Caco-2 (cell line): Measurements from ENCODE around the gene PDE7B. TPM values are rescaled to one million over a fixed set of nuclear protein-coding genes. Genes with fewer than 3 reads are reported as not detected.

Experiments
- BruUV-seq: library from RNA; stranded (reverse); fragments of 400-500 nt; replicated peaks from 2 replicates; lab custom pipeline; 2021; lab: Mats Ljungman, UMichigan
- CTCF ChIA-PET: fragments of 300-600 bp; sonication (Branson Sonifier 250); formaldehyde crosslinking; loops from one replicate; lab custom pipeline; 2022; ENCODE audit warnings: antibody characterized with exemption; lab: Charles Lee
- POLR2A ChIA-PET: fragments of 300-600 bp; sonication (Branson Sonifier 250); formaldehyde crosslinking; loops from one replicate; lab custom pipeline; 2022; ENCODE audit warnings: antibody characterized with exemption; lab: Charles Lee
- DNase-seq, 2 experiments: peaks; one replicate each; pipeline versions ENCODE4 v3.0.0 to v3.0.0-alpha.2; 2020 to 2022
- H3K27me3 ChIP-seq: replicated peaks from 2 replicates; pipeline ENCODE4 v1.6.0; 2011; ENCODE audit warnings: low read length; ENCODE audit not compliant: control insufficient read depth, insufficient read depth
- H3K36me3 ChIP-seq: 2 replicates; pipeline ENCODE4 v1.5.1; 2011; ENCODE audit warnings: low read length; ENCODE audit not compliant: control insufficient read depth, insufficient read depth
- H3K4me1 ChIP-seq: fragments of 250-450 bp; sonication (Bioruptor Pico); 2 replicates; pipeline ENCODE4 v1.5.1; 2020; ENCODE audit warnings: mild to moderate bottlenecking
- H3K4me3 ChIP-seq: 2 replicates; pipeline ENCODE4 v1.5.1; 2011; ENCODE audit warnings: low read depth, mild to moderate bottlenecking, control low read depth, low read length
- H3K9me3 ChIP-seq: fragments of 250-450 bp; sonication (Bioruptor Pico); 2 replicates; pipeline ENCODE4 v1.5.1; 2020; ENCODE audit warnings: mild to moderate bottlenecking, moderate library complexity
- H3K27ac Mint-ChIP-seq: one replicate; pipeline ENCODE4 v1.8.0; 2022; ENCODE audit warnings: mixed read lengths; ENCODE audit not compliant: unreplicated experiment
- H3K27me3 Mint-ChIP-seq: one replicate; pipeline ENCODE4 v1.8.0; 2022; ENCODE audit warnings: mixed read lengths; ENCODE audit not compliant: insufficient read depth, unreplicated experiment
- H3K36me3 Mint-ChIP-seq: one replicate; pipeline ENCODE4 v1.8.0; 2022; ENCODE audit warnings: mild to moderate bottlenecking, mixed read lengths; ENCODE audit not compliant: insufficient read depth, unreplicated experiment
- H3K4me1 Mint-ChIP-seq: one replicate; pipeline ENCODE4 v1.8.0; 2022; ENCODE audit warnings: low read depth, mixed read lengths; ENCODE audit not compliant: unreplicated experiment
- H3K4me3 Mint-ChIP-seq: one replicate; pipeline ENCODE4 v1.8.0; 2022; ENCODE audit warnings: mild to moderate bottlenecking, moderate library complexity, mixed read lengths; ENCODE audit not compliant: unreplicated experiment
- H3K9me3 Mint-ChIP-seq: one replicate; pipeline ENCODE4 v1.8.0; 2022; ENCODE audit warnings: mixed read lengths; ENCODE audit not compliant: unreplicated experiment
- intact Hi-C: fragments of 100-400 bp; cut with micrococcal nuclease; formaldehyde crosslinking; loops from one replicate; pipeline ENCODE4 v1.10.0; 2022; ENCODE audit not compliant: unreplicated experiment
- total RNA-seq: library from RNA; stranded (reverse); gene quantifications from 2 replicates; pipeline ENCODE4 v1.2.3, GENCODE V29; 2022
- TF ChIP-seq, protein P1 (sequence below), 2 experiments: fragments of 200-600 bp in 1 of 2; IDR thresholded peaks; 1 replicate in 1 of 2; 2 replicates in 1 of 2; pipeline versions ENCODE4 v1.5.1 to v1.8.0; 2011 to 2022; ENCODE audit warnings: antibody characterized with exemption in 1 of 2, control low read depth in 1 of 2, inconsistent platforms in 1 of 2, low read depth in 1 of 2, low read length in 1 of 2, mild to moderate bottlenecking in 1 of 2, moderate library complexity in 1 of 2; ENCODE audit not compliant: insufficient read depth in 1 of 2, severe bottlenecking in 1 of 2, unreplicated experiment in 1 of 2

The PDE7B gene
- total RNA-seq, 1 experiment from 2014 or later, result not detected

GRCh38 chr6:135932651-135933050 lies 81.2 kb downstream of the PDE7B start:
- Mint-ChIP-seq H3K4me3 (no peak overlapping the region), H3K36me3 (no peaks in the 10 kb centered on the region), H3K4me1 (peaks cover 7% of the 10 kb centered on the region), H3K27me3 (no peaks in the 10 kb centered on the region), H3K27ac (no peak overlapping the region), H3K9me3 (peaks cover 14% of the 10 kb centered on the region)
- Histone ChIP-seq H3K4me3 (no peak overlapping the region), H3K36me3 (no peaks in the 10 kb centered on the region), H3K4me1 (no peaks in the 10 kb centered on the region), H3K9me3 (no peaks in the 10 kb centered on the region), H3K27me3 (no peaks in the 10 kb centered on the region)
- no TSS peak for BruUV-seq
- no peak for DNase-seq
- intact Hi-C loops, result no loop called here
- ChIA-PET POLR2A (no interaction called here), CTCF (no interaction called here)
- TF ChIP-seq, protein P1, sequence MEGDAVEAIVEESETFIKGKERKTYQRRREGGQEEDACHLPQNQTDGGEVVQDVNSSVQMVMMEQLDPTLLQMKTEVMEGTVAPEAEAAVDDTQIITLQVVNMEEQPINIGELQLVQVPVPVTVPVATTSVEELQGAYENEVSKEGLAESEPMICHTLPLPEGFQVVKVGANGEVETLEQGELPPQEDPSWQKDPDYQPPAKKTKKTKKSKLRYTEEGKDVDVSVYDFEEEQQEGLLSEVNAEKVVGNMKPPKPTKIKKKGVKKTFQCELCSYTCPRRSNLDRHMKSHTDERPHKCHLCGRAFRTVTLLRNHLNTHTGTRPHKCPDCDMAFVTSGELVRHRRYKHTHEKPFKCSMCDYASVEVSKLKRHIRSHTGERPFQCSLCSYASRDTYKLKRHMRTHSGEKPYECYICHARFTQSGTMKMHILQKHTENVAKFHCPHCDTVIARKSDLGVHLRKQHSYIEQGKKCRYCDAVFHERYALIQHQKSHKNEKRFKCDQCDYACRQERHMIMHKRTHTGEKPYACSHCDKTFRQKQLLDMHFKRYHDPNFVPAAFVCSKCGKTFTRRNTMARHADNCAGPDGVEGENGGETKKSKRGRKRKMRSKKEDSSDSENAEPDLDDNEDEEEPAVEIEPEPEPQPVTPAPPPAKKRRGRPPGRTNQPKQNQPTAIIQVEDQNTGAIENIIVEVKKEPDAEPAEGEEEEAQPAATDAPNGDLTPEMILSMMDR (IDR thresholded peaks at IDR 0.05; ENCODE audit: insufficient read depth in 1 of 2, low read depth in 1 of 2, low read length in 1 of 2, severe bottlenecking in 1 of 2, unreplicated experiment in 1 of 2), result no peak

- TF ChIP-seq, protein P1 (IDR thresholded peaks at IDR 0.05; ENCODE audit: insufficient read depth in 1 of 2, low read depth in 1 of 2, low read length in 1 of 2, severe bottlenecking in 1 of 2, unreplicated experiment in 1 of 2), result no peak
- intact Hi-C loops, result no loop called here
- Mint-ChIP-seq H3K9me3 (no peaks in the 10 kb centered on the region), H3K27me3 (no peaks in the 10 kb centered on the region), H3K27ac (no peak overlapping the region), H3K4me3 (no peak overlapping the region), H3K4me1 (peaks cover 7% of the 10 kb centered on the region), H3K36me3 (no peaks in the 10 kb centered on the region)
- no TSS peak for BruUV-seq
- no peak overlapping the region for H3K4me3 ChIP-seq
- H3K36me3 ChIP-seq, result no peaks in the 10 kb centered on the region
- CTCF ChIA-PET, result no interaction called here
- H3K9me3 ChIP-seq, result no peaks in the 10 kb centered on the region
- H3K27me3 ChIP-seq, result no peaks in the 10 kb centered on the region
- POLR2A ChIA-PET, result no interaction called here
- no peak for DNase-seq
- H3K4me1 ChIP-seq, result no peaks in the 10 kb centered on the region
Observed at GRCh38 chr6:135935941-135936601, 84.6 kb downstream of the PDE7B start.

GRCh38 chr6:135936606-135937005 lies 85.1 kb downstream of the PDE7B start:
- no peak overlapping the region for H3K4me3 ChIP-seq
- ChIA-PET CTCF (no interaction called here), POLR2A (no interaction called here)
- H3K9me3 ChIP-seq, result no peaks in the 10 kb centered on the region
- BruUV-seq, result no TSS peak
- TF ChIP-seq, protein P1 (IDR thresholded peaks at IDR 0.05; ENCODE audit: insufficient read depth in 1 of 2, low read depth in 1 of 2, low read length in 1 of 2, severe bottlenecking in 1 of 2, unreplicated experiment in 1 of 2), result no peak
- Mint-ChIP-seq H3K4me3 (no peak overlapping the region), H3K36me3 (no peaks in the 10 kb centered on the region), H3K4me1 (peaks cover 7% of the 10 kb centered on the region), H3K27ac (no peak overlapping the region), H3K27me3 (no peaks in the 10 kb centered on the region), H3K9me3 (no peaks in the 10 kb centered on the region)
- no peaks in the 10 kb centered on the region for H3K36me3 ChIP-seq
- DNase-seq, result no peak
- no peaks in the 10 kb centered on the region for H3K4me1 ChIP-seq
- intact Hi-C loops, result no loop called here
- H3K27me3 ChIP-seq, result no peaks in the 10 kb centered on the region
